Loucy (cell line): Measurements from ENCODE around the gene TMEM117.
"Not testable (repeated sequence)": the region's sequence is repeated elsewhere in the genome, so short reads cannot be mapped to it uniquely, and the experiment has no call there.

ENCODE experiments used
- H2AFZ ChIP-seq: fragments of 200-600 bp; sonication (generic); 2 replicates; pipeline ENCODE4 v1.6.0; 2016; ENCODE audit warnings: antibody characterized with exemption, mild to moderate bottlenecking, low read length, moderate library complexity
- H3F3A ChIP-seq: fragments of 200-600 bp; 2 replicates; pipeline ENCODE4 v1.6.0; 2016; ENCODE audit warnings: antibody characterized with exemption, low read depth, mild to moderate bottlenecking
- H3K27me3 ChIP-seq: fragments of 200-600 bp; sonication (generic); 2 replicates; pipeline ENCODE4 v1.6.1; 2014; ENCODE audit warnings: low read length, mild to moderate bottlenecking; ENCODE audit not compliant: insufficient read depth, poor library complexity, severe bottlenecking
- H3K36me3 ChIP-seq: fragments of 200-600 bp; sonication (generic); 2 replicates; pipeline ENCODE4 v1.6.1; 2016; ENCODE audit warnings: low read length; ENCODE audit not compliant: insufficient read depth
- H3K4me1 ChIP-seq: fragments of 200-600 bp; sonication (generic); 2 replicates; pipeline ENCODE4 v1.5.1; 2014; ENCODE audit warnings: low read length, mild to moderate bottlenecking; ENCODE audit not compliant: insufficient read depth, poor library complexity, severe bottlenecking
- H3K4me2 ChIP-seq: fragments of 200-600 bp; sonication (generic); 2 replicates; pipeline ENCODE4 v1.6.0; 2014; ENCODE audit warnings: antibody characterized with exemption, low read length, low read depth, mild to moderate bottlenecking; ENCODE audit not compliant: poor library complexity, severe bottlenecking
- H3K4me3 ChIP-seq: fragments of 200-600 bp; sonication (generic); 2 replicates; pipeline ENCODE4 v1.5.1; 2014; ENCODE audit warnings: low read length, mild to moderate bottlenecking, mixed read lengths; ENCODE audit not compliant: poor library complexity, severe bottlenecking
- H3K79me2 ChIP-seq: fragments of 200-600 bp; sonication (generic); 2 replicates; pipeline ENCODE4 v1.6.1; 2014; ENCODE audit warnings: low read length; ENCODE audit not compliant: insufficient read depth
- H3K9ac ChIP-seq: fragments of 200-600 bp; sonication (generic); 2 replicates; pipeline ENCODE4 v1.6.0; 2014; ENCODE audit warnings: mild to moderate bottlenecking, low read depth, low read length, moderate library complexity; ENCODE audit not compliant: poor library complexity, severe bottlenecking
- H3K9me2 ChIP-seq: fragments of 200-600 bp; sonication (generic); replicated peaks from 2 replicates; pipeline ENCODE4 v1.6.1; 2016; ENCODE audit warnings: low read depth, low read length, mixed read lengths
- H3K9me3 ChIP-seq: fragments of 200-600 bp; sonication (generic); 2 replicates; pipeline ENCODE4 v1.6.1; 2014; ENCODE audit warnings: mild to moderate bottlenecking, antibody characterized with exemption, low read length, low read depth; ENCODE audit not compliant: insufficient read depth
- H4K20me1 ChIP-seq: fragments of 200-600 bp; sonication (generic); 2 replicates; pipeline ENCODE4 v1.6.0; 2014; ENCODE audit warnings: antibody characterized with exemption, low read length, mild to moderate bottlenecking; ENCODE audit not compliant: insufficient read depth, poor library complexity, severe bottlenecking
- EZH2phosphoT487 ChIP-seq: fragments of 200-600 bp; IDR thresholded peaks from 2 replicates; pipeline ENCODE4 v1.6.1; 2018; ENCODE audit warnings: antibody characterized with exemption, mild to moderate bottlenecking, moderate library complexity, borderline replicate concordance
- TF ChIP-seq, protein P1 (sequence below): fragments of 200-600 bp; sonication (generic); conservative IDR thresholded peaks from 2 replicates; pipeline ENCODE4 v1.5.1; 2014; ENCODE audit warnings: mild to moderate bottlenecking, antibody characterized with exemption, low read length

The TMEM117 gene

GRCh38 chr12:44246482-44247105 lies 410.7 kb downstream of the TMEM117 start:
- Histone ChIP-seq H3K9me2 (no peaks in the 10 kb centered on the region), H3K36me3 (no peaks in the 10 kb centered on the region), H3K79me2 (no peaks in the 10 kb centered on the region), H4K20me1 (no peaks in the 10 kb centered on the region), H3F3A (no peaks in the 10 kb centered on the region), H3K27me3 (no peaks in the 10 kb centered on the region), H2AFZ (no peak overlapping the region), H3K4me3 (no peak overlapping the region), H3K4me1 (no peaks in the 10 kb centered on the region), H3K9ac (no peak overlapping the region), H3K9me3 (no peaks in the 10 kb centered on the region), H3K4me2 (no peak overlapping the region)
- TF ChIP-seq, protein P1, sequence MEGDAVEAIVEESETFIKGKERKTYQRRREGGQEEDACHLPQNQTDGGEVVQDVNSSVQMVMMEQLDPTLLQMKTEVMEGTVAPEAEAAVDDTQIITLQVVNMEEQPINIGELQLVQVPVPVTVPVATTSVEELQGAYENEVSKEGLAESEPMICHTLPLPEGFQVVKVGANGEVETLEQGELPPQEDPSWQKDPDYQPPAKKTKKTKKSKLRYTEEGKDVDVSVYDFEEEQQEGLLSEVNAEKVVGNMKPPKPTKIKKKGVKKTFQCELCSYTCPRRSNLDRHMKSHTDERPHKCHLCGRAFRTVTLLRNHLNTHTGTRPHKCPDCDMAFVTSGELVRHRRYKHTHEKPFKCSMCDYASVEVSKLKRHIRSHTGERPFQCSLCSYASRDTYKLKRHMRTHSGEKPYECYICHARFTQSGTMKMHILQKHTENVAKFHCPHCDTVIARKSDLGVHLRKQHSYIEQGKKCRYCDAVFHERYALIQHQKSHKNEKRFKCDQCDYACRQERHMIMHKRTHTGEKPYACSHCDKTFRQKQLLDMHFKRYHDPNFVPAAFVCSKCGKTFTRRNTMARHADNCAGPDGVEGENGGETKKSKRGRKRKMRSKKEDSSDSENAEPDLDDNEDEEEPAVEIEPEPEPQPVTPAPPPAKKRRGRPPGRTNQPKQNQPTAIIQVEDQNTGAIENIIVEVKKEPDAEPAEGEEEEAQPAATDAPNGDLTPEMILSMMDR: no peak
- TF ChIP-seq EZH2phosphoT487: no peak

- Histone ChIP-seq H3K4me1 (no peaks in the 10 kb centered on the region), H3K4me2 (no peak overlapping the region), H3K36me3 (no peaks in the 10 kb centered on the region), H3K9me2 (no peaks in the 10 kb centered on the region), H3K27me3 (no peaks in the 10 kb centered on the region), H3K9me3 (no peaks in the 10 kb centered on the region), H3K79me2 (no peaks in the 10 kb centered on the region), H3K9ac (no peak overlapping the region), H2AFZ (no peak overlapping the region), H3F3A (no peaks in the 10 kb centered on the region), H3K4me3 (no peak overlapping the region), H4K20me1 (no peaks in the 10 kb centered on the region)
- TF ChIP-seq, protein P1: peak; percentile 66
- TF ChIP-seq EZH2phosphoT487: no peak
These were observed 411.7 kb downstream of the TMEM117 start for GRCh38 chr12:44247588-44247987.

GRCh38 chr12:44248436-44248835 lies 412.6 kb downstream of the TMEM117 start:
- Histone ChIP-seq H3K4me3 (no peak overlapping the region), H3K9ac (no peak overlapping the region), H2AFZ (no peak overlapping the region), H3K9me3 (no peaks in the 10 kb centered on the region), H3K9me2 (no peaks in the 10 kb centered on the region), H3K79me2 (no peaks in the 10 kb centered on the region), H3K4me1 (no peaks in the 10 kb centered on the region), H3K36me3 (no peaks in the 10 kb centered on the region), H3K27me3 (no peaks in the 10 kb centered on the region), H3K4me2 (no peak overlapping the region), H4K20me1 (no peaks in the 10 kb centered on the region), H3F3A (no peaks in the 10 kb centered on the region)
- TF ChIP-seq EZH2phosphoT487: no peak
- TF ChIP-seq, protein P1: no peak

DNA sequence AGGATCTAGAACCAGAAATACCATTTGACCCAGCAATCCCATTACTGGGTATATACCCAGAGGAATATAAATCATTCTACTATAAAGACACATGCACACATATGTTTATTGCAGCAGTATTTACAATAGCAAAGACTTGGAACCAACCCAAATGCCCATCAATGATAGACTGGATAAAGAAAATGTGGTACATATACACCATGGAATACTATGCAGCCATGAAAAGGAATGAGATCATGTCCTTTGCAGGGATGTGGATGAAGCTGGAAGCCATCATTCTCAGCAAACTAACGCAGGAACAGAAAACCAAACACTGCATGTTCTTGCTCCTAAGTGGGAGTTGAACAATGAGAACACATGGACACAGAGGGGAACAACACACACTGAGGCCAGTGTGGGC lies 414.6 kb downstream of the TMEM117 start:
- H4K20me1 ChIP-seq, H3K27me3 ChIP-seq, H3K4me3 ChIP-seq, H3F3A ChIP-seq, H3K9me3 ChIP-seq, H3K4me1 ChIP-seq, H2AFZ ChIP-seq, H3K9ac ChIP-seq, H3K79me2 ChIP-seq, H3K4me2 ChIP-seq, H3K9me2 ChIP-seq, H3K36me3 ChIP-seq: not testable (repeated sequence)
